Epithelial cell of umbilical artery (primary cell): ENCODE results near the gene EXOC7. TPM values are rescaled to one million over a fixed set of nuclear protein-coding genes. Genes with fewer than 3 reads are reported as not detected.

Experiments
- total RNA-seq: library from RNA; depleted of rRNA; stranded (reverse); fragments of >200 nt; gene quantifications from 2 replicates; pipeline ENCODE4 v1.2.3, GENCODE V29; 2014

The EXOC7 gene, protein sequence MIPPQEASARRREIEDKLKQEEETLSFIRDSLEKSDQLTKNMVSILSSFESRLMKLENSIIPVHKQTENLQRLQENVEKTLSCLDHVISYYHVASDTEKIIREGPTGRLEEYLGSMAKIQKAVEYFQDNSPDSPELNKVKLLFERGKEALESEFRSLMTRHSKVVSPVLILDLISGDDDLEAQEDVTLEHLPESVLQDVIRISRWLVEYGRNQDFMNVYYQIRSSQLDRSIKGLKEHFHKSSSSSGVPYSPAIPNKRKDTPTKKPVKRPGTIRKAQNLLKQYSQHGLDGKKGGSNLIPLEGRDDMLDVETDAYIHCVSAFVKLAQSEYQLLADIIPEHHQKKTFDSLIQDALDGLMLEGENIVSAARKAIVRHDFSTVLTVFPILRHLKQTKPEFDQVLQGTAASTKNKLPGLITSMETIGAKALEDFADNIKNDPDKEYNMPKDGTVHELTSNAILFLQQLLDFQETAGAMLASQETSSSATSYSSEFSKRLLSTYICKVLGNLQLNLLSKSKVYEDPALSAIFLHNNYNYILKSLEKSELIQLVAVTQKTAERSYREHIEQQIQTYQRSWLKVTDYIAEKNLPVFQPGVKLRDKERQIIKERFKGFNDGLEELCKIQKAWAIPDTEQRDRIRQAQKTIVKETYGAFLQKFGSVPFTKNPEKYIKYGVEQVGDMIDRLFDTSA
- 53.6 and 78.1 TPM in 2 replicates for total RNA-seq

DNA sequence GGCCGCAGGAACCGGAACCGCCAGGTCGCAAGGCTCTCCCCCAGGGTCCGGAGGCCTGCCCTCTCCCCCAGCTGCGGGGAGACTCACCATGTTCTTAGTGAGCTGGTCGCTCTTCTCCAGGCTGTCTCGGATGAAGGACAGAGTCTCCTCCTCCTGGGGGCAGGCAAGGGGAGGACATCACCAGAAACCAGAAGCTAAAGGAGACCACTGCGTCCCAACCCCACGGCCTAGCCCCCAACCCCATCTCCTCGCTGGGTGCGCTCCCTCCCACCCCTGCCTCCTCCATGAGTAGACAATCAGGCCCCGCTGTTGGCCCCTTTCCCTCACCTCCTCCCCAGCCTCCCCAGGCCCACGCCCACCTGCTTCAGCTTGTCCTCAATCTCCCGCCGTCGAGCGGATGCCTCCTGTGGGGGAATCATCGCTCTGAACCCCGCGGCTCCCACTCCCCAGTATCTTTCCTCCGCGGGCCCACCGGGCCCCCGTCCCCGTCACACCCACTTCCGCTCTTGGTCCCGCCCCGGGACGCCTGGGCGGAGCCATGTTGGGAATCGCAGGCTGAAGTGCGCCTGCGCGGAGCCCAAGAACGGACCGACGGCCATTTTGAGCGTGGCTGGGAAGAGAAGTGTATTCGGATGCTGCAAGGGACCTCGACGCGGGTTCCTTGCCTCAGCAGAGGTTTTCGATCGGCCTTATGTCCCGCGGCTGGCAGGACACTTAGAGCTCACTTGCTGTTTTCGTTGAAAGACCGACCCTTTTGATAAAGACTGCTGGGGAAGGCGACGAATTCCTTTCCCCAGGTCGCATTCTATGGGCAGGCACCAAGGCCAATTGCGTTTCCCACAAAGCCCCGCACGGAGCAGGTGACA, at the start of gene EXOC7:
Gene EXOC7 (minus strand): TSS at position 514 of the 866 bp plus-strand sequence. CDS start 95 bp downstream, at position 419.

DNA sequence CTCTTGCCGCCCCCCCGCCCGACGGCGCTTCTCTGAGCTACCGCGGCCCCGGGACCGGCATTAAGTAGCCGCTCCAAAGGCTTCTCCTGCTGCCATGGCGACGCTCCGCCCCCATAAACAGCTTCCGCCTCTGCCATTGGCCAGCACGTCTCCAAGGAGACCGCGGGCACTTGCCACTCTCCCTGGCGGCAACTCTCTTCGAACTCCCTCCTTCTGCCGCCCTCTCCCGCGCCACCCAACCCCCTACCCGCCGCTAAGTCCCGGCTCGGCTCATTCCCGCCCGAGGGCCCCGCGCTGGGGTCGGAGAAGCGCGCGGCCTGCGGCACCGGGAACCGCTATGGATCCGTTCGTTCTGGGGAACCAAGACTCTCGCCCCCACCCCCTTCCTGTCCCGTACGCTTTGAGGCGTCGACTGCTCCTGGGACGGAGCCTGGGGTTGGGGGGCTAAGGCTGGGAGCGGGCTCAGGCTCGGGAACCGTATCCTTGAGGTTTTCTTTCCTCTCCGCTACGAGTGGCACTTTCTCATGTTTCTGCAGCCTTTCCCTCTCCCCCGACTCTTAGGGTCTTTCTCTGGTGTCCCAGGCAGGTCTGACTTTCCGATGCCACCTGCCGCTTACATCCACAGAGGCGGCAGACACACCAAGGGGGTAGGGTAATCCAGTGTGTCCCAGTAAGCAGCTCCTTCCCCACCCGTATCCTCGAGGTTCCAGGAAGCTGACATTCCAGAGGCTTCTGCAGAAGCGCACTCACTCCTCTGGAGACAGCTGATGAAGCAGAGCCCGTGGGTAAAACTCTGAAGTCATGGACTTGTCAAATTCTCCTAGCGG, 37.8 kb upstream of the EXOC7 start, which contains the start of gene FOXJ1:
Gene FOXJ1 (minus strand): TSS at position 34 of the 827 bp plus-strand sequence. CDS start 850 bp downstream, outside the sequence.

DNA sequence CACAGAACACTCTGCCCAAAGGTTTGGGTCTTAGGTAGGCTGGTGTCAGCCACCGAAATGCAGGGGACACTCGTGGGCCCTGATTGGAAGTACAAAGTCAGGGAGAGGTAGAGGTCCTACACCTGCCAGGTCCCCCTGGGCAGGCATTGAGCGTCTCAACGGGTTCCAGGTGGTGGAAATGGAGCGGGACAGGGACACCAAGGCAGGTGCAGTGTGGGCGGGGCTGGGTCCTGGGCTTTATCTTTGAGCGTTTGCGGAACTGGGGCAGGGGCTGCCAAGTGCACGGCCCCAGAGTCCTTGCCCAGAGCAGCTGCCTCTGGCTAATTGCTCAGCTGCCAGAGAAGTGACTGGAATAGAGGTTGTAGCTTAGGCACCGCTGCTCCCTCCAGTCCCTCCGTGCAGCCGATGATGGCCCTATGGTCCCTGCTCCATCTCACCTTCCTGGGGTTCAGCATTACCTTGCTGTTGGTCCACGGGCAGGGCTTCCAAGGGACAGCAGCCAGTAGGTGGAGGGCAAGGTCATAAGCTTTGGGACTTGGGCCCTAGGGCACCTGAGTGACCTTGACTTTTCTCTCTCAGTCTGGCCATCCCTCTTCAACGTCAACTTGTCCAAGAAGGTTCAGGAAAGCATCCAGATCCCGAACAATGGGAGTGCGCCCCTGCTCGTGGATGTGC, 24.6 kb downstream of the EXOC7 start, which contains the start of gene ZACN:
Gene ZACN (plus strand): TSS at position 323 of the 675 bp plus-strand sequence. CDS start 83 bp downstream, at position 406.

DNA sequence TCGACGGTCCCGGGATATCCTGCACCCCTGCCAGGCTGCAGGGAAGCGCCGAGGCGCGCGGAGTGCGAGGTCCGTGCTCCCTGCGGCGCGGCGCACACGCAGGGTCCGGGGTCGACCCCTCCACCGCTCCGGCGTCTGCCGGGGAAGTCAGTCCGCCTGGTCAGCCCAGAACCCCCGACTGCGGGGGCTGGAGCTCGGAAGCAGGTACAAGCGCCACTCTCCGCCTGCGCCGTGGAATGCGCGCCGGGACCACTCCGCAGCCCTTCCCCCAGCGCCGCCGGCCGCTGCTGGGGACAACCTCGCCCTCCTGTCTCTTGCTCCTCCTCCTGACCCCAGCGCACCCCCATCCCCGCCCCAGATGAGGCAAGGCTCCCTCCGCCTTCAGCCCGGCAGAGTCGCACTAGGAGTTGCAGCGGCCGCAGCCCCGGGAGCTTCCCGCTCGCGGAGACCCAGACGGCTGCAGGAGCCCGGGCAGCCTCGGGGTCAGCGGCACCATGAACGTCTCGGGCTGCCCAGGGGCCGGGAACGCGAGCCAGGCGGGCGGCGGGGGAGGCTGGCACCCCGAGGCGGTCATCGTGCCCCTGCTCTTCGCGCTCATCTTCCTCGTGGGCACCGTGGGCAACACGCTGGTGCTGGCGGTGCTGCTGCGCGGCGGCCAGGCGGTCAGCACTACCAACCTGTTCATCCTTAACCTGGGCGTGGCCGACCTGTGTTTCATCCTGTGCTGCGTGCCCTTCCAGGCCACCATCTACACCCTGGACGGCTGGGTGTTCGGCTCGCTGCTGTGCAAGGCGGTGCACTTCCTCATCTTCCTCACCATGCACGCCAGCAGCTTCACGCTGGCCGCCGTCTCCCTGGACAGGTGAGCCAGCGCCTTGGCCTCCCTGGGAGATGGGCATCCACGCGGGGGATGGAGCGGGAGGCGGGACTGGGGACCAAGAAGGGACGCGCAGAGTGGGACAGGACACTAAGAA, 28.9 kb downstream of the EXOC7 start, which contains the start of gene GALR2:
Gene GALR2 (plus strand): TSS at position 392 of the 974 bp plus-strand sequence. CDS start 103 bp downstream, at position 495.

DNA sequence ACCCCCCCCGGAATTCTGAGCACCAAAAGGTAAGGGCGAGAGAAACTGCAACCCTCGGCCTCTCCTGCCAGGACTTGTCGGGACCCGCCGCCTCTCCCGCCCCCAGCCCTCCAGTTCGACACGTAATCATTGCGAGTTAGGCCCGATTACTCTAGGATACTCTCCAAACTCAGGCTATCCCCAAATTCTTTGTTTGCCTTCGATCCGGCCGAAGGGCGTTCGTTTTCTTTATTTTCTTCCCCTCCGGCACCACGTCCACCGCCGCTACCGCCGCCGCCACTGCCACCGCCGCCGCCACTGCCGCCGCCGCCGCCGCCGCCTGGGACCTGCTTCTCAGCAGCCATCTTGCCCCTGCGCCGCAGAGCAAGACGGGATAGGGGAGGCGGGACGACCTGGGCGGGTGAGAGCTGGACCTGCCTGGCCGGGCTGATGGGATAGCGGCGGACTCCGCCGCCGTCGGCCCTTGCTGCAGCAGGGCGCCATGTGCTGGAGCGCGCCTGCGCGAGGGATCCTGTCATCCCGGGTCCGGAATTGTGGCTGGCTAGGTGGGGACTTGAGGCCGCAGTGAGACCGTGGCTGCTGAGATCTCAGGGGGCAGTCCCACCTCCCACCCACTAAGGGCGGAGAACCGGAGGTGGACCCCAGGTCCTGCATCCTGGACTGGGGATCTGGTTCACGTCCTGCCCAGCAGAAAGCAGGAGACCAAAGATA, 31.3 kb downstream of the EXOC7 start, which contains the start of gene SRP68:
Gene SRP68 (minus strand): TSS at position 370 of the 711 bp plus-strand sequence. CDS start 26 bp downstream, at position 344.

Other genes starting within 250 kb of the EXOC7 start
- gene WBP2, start 248.5 kb downstream of the EXOC7 start, total RNA-seq = 16.1 and 20.1 TPM in 2 replicates
- 27.9 and 37.8 TPM in 2 replicates for gene TRIM47, start 225.2 kb downstream of the EXOC7 start, total RNA-seq
- gene TRIM65, start 206.8 kb downstream of the EXOC7 start, total RNA-seq = 25.1 and 32.2 TPM in 2 replicates
- gene MRPL38, start 198.9 kb downstream of the EXOC7 start, total RNA-seq = 32.2 and 38.3 TPM in 2 replicates
- gene FBF1, start 162.7 kb downstream of the EXOC7 start, total RNA-seq = 5.8 and 11.6 TPM in 2 replicates
- gene ACOX1, start 124.6 kb downstream of the EXOC7 start, total RNA-seq = 45.1 and 56.1 TPM in 2 replicates
- 10.6 and 18.5 TPM in 2 replicates for gene TEN1, start 124.5 kb downstream of the EXOC7 start, total RNA-seq
- gene CDK3, start 102.9 kb downstream of the EXOC7 start, total RNA-seq = 0.46 TPM in 1 of 2 replicates, not detected in the other
- under 0.01 TPM in 1 of 2 replicates, not detected in the other for gene EVPL, start 76.5 kb downstream of the EXOC7 start, total RNA-seq
- 29.9 and 32.8 TPM in 2 replicates for gene SRP68, start 31.3 kb downstream of the EXOC7 start, total RNA-seq
- not detected in 2 replicates for gene GALR2, start 29.0 kb downstream of the EXOC7 start, total RNA-seq
- gene ZACN, start 24.6 kb downstream of the EXOC7 start, total RNA-seq = not detected in 2 replicates
- gene FOXJ1, start 37.5 kb upstream of the EXOC7 start, total RNA-seq = not detected in 2 replicates
- 0.15 and 0.65 TPM in 2 replicates for gene RNF157, start 136.7 kb upstream of the EXOC7 start, total RNA-seq
- 4.0 and 6.2 TPM in 2 replicates for gene UBALD2, start 161.6 kb upstream of the EXOC7 start, total RNA-seq
- 1.9 and 2.7 TPM in 2 replicates for gene QRICH2, start 204.5 kb upstream of the EXOC7 start, total RNA-seq